HG03565 (cell line): ENCODE measurements around the gene CAMTA1.

Source experiments
- ATAC-seq: cut with Tn5 transposase; IDR thresholded peaks from one replicate; pipeline ENCODE4 v1.9.1; 2021; ENCODE audit warnings: mild to moderate bottlenecking, moderate library complexity; ENCODE audit not compliant: unreplicated experiment

The CAMTA1 gene

GRCh38 chr1:6922096-6922931, 137.1 kb downstream of the CAMTA1 start:
- ATAC-seq, result no peak

GRCh38 chr1:6923012-6923411, 137.8 kb downstream of the CAMTA1 start:
- ATAC-seq, result no peak

- ATAC-seq, result no peak
Measured at GRCh38 chr1:6923416-6923815, 138.2 kb downstream of the CAMTA1 start.

GRCh38 chr1:6923955-6924881, 139.0 kb downstream of the CAMTA1 start:
- ATAC-seq, result no peak

- ATAC-seq, result no peak
Measured at GRCh38 chr1:6924891-6925290, 139.6 kb downstream of the CAMTA1 start.

GRCh38 chr1:6927626-6928025, 142.4 kb downstream of the CAMTA1 start:
- ATAC-seq, result no peak

- ATAC-seq, result no peak
Measured at GRCh38 chr1:6928106-6928885, 143.0 kb downstream of the CAMTA1 start.

- ATAC-seq, result no peak
Measured at GRCh38 chr1:6930732-6931300, 145.6 kb downstream of the CAMTA1 start.

- no peak for ATAC-seq
Measured at GRCh38 chr1:6935361-6935883, 150.2 kb downstream of the CAMTA1 start.

GRCh38 chr1:6935911-6936690, 150.8 kb downstream of the CAMTA1 start:
- ATAC-seq, result no peak

GRCh38 chr1:6937048-6937447, 151.8 kb downstream of the CAMTA1 start:
- ATAC-seq, result no peak

GRCh38 chr1:6939363-6939762, 154.1 kb downstream of the CAMTA1 start:
- no peak for ATAC-seq

GRCh38 chr1:6941786-6942185, 156.5 kb downstream of the CAMTA1 start:
- ATAC-seq, result no peak

- no peak for ATAC-seq
Measured at GRCh38 chr1:6942990-6943389, 157.7 kb downstream of the CAMTA1 start.

GRCh38 chr1:6944434-6944833, 159.2 kb downstream of the CAMTA1 start:
- no peak for ATAC-seq

GRCh38 chr1:6947952-6948351, 162.7 kb downstream of the CAMTA1 start:
- ATAC-seq, result no peak

- ATAC-seq, result no peak
Measured at GRCh38 chr1:6948416-6948815, 163.2 kb downstream of the CAMTA1 start.

GRCh38 chr1:6948861-6949260, 163.6 kb downstream of the CAMTA1 start:
- ATAC-seq, result no peak

GRCh38 chr1:6950001-6950765, 164.9 kb downstream of the CAMTA1 start:
- no peak for ATAC-seq
